ENCODE results near the gene IMPA2.

Gene IMPA2

DNA sequence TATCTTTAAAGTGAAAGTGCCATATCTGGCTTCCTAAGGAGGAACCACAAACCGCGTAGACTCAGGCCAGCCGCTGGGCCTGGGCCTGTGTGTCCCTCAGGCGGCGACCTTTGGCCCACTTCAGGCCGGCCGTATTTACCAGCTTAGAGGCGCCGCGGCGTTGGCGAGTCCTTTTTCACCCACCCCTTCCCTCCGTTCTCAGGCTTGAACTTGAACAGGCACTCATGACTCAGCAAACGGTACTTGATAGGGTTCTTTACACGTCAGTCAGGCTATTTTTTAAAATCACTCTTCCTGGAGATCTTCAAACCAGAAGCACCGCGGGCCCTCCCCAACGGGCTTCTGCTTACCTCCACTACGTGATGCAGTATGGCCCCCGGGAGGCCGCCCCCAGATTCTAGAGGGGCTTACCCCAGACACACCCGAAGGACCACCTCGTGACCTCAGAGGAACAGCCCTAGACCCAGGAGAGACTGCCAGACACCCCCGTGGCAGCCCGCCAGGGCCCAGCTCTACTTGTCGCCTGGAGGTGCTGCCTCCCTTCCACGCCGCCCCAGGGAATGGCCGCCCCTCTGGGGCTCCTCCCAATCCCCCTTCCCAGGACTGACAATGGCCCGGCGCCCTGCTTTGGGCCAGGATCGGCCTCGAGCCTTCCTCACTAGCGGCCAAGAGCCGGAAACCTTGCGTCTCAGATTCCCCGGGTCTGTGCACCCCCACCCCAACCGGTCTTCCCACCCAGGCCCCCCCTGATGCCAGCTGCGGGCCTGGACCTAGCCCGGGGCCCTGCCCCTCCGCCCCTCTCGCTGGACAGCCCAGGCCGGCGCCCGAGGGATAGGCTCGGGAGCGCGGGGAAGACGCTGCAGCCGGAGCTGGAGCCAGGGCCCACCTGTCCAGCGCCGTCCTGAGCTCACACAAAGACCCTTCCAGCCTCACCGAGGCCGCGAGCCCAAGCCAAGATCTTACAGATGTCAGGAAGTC lies 33.8 kb upstream of the IMPA2 start:
- no peaks in the 10 kb centered on the region for H3K36me3 ChIP-seq (ENCODE audit: insufficient read depth)
- H3K9ac ChIP-seq = no peak overlapping the region
- no peaks in the 10 kb centered on the region for H3K4me1 ChIP-seq (ENCODE audit: low read depth, poor library complexity, severe bottlenecking)
- no peaks in the 10 kb centered on the region for H3K79me2 ChIP-seq (ENCODE audit: insufficient read depth, low read depth)
- TF ChIP-seq, protein P1, sequence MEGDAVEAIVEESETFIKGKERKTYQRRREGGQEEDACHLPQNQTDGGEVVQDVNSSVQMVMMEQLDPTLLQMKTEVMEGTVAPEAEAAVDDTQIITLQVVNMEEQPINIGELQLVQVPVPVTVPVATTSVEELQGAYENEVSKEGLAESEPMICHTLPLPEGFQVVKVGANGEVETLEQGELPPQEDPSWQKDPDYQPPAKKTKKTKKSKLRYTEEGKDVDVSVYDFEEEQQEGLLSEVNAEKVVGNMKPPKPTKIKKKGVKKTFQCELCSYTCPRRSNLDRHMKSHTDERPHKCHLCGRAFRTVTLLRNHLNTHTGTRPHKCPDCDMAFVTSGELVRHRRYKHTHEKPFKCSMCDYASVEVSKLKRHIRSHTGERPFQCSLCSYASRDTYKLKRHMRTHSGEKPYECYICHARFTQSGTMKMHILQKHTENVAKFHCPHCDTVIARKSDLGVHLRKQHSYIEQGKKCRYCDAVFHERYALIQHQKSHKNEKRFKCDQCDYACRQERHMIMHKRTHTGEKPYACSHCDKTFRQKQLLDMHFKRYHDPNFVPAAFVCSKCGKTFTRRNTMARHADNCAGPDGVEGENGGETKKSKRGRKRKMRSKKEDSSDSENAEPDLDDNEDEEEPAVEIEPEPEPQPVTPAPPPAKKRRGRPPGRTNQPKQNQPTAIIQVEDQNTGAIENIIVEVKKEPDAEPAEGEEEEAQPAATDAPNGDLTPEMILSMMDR (conservative IDR thresholded peaks at IDR 0.05; ENCODE audit: low read depth, low read length) = no peak
- H2AFZ ChIP-seq (ENCODE audit: low read depth) = no peak overlapping the region
- H4K20me1 ChIP-seq (ENCODE audit: insufficient read depth) = no peaks in the 10 kb centered on the region
- no peak overlapping the region for H3K4me3 ChIP-seq (IDR thresholded peaks at IDR 0.05; ENCODE audit: insufficient read depth, low read depth, low read length)
- H3K27ac ChIP-seq = no peak overlapping the region
- no peak overlapping the region for H3K4me2 ChIP-seq
- no peaks in the 10 kb centered on the region for H3K27me3 ChIP-seq (ENCODE audit: insufficient read depth, low read depth)

DNA sequence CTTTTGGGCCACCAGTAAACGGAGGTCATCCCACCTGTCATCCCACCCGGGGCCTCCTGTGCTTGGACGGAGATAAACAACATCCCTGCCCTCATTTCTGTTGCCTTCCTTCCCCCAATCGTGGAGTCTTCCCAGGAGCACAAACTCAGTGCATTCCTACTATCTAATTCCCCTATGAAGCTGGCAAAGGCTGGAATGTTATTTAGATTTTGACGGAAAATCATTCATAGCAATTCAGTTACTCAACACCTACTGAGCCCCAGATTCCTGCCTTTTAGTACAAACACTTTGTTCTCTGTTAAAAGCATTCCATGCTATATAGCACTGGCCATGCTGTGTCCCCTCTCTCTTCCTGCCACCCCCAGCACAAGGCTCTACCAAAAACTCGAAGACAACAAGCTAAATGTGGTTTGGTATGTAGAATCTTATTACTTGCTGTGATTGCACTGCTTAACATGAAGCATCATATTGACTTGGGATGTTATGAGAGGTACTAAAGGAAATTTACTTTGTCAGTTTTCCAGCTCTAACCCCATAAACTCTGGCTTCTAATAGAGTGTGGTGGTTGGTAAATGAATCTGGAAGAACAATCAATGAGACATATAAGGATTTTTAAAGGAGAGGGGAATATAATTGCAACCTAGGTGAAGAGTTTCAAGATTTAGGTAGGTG lies 32.3 kb upstream of the IMPA2 start:
- Histone ChIP-seq H3K79me2 (ENCODE audit: insufficient read depth, low read depth) (no peaks in the 10 kb centered on the region), H4K20me1 (ENCODE audit: insufficient read depth) (no peaks in the 10 kb centered on the region), H3K4me2 (no peak overlapping the region), H2AFZ (ENCODE audit: low read depth) (no peak overlapping the region), H3K4me3 (IDR thresholded peaks at IDR 0.05; ENCODE audit: insufficient read depth, low read depth, low read length) (no peak overlapping the region), H3K27me3 (ENCODE audit: insufficient read depth, low read depth) (no peaks in the 10 kb centered on the region), H3K36me3 (ENCODE audit: insufficient read depth) (no peaks in the 10 kb centered on the region), H3K4me1 (ENCODE audit: low read depth, poor library complexity, severe bottlenecking) (no peaks in the 10 kb centered on the region), H3K9ac (no peak overlapping the region), H3K27ac (no peak overlapping the region)
- TF ChIP-seq, protein P1 (conservative IDR thresholded peaks at IDR 0.05; ENCODE audit: low read depth, low read length) = no peak

DNA sequence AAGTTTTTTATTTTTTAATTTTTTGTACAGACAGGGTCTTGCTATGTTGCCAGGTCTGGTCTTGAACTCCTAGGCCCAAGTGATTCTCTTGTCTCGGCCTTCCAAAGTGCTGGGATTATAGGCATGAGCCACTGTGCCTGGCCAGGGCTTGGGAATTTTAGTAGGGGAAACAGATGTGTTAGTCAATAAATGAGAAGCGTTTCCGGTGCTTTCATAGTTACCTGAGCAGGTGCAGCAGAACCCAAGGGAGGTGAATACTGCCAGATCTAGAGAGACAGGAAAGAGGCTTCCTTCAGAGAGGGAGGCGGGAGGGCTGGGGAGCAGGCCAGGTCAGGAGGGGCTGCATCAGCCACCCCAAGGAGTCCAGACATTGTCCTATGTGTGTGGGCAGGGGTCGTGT lies 30.5 kb upstream of the IMPA2 start:
- H3K27ac ChIP-seq = no peak overlapping the region
- H3K79me2 ChIP-seq (ENCODE audit: insufficient read depth, low read depth) = no peaks in the 10 kb centered on the region
- no peak overlapping the region for H3K4me3 ChIP-seq (IDR thresholded peaks at IDR 0.05; ENCODE audit: insufficient read depth, low read depth, low read length)
- no peak overlapping the region for H2AFZ ChIP-seq (ENCODE audit: low read depth)
- H3K36me3 ChIP-seq (ENCODE audit: insufficient read depth) = no peaks in the 10 kb centered on the region
- TF ChIP-seq, protein P1 (conservative IDR thresholded peaks at IDR 0.05; ENCODE audit: low read depth, low read length) = no peak
- no peaks in the 10 kb centered on the region for H3K27me3 ChIP-seq (ENCODE audit: insufficient read depth, low read depth)
- H3K4me2 ChIP-seq = no peak overlapping the region
- H4K20me1 ChIP-seq (ENCODE audit: insufficient read depth) = no peaks in the 10 kb centered on the region
- H3K4me1 ChIP-seq (ENCODE audit: low read depth, poor library complexity, severe bottlenecking) = no peaks in the 10 kb centered on the region
- no peak overlapping the region for H3K9ac ChIP-seq

DNA sequence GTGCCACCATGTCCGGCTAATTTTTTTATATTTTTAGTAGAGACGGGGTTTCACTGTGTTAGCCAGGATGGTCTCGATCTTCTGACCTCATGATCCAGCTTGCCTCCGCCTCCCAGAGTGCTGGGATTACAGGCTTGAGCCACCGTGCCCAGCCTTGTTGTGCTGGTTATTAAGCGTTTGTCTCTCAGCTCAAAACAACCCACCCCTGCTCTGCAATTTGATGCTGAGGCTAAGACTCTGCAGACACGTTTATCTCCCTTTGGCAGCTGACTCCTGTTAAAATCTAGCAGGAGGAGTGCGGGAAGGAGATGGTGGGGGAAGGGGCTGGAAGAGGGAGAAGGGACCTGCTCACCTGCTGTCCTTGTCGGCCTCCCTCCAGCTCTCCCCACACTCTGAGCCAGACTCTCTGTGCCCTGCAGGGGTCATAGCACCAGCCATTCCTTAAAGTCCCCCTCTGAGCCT lies 29.9 kb upstream of the IMPA2 start:
- Histone ChIP-seq H4K20me1 (ENCODE audit: insufficient read depth) (no peaks in the 10 kb centered on the region), H2AFZ (ENCODE audit: low read depth) (no peak overlapping the region)

More for the DNA sequence above, 29.9 kb upstream of the IMPA2 start:
- H3K79me2 ChIP-seq (ENCODE audit: insufficient read depth, low read depth) = no peaks in the 10 kb centered on the region
- TF ChIP-seq, protein P1 (conservative IDR thresholded peaks at IDR 0.05; ENCODE audit: low read depth, low read length) = no peak
- no peak overlapping the region for H3K4me3 ChIP-seq (IDR thresholded peaks at IDR 0.05; ENCODE audit: insufficient read depth, low read depth, low read length)
- no peaks in the 10 kb centered on the region for H3K4me1 ChIP-seq (ENCODE audit: low read depth, poor library complexity, severe bottlenecking)
- H3K4me2 ChIP-seq = no peak overlapping the region
- H3K36me3 ChIP-seq (ENCODE audit: insufficient read depth) = no peaks in the 10 kb centered on the region
- H3K27ac ChIP-seq = no peak overlapping the region
- no peak overlapping the region for H3K9ac ChIP-seq
- H3K27me3 ChIP-seq (ENCODE audit: insufficient read depth, low read depth) = no peaks in the 10 kb centered on the region
